IMR-90 (cell line): Measurements from ENCODE around the gene MYO1F. TPM values are rescaled to one million over a fixed set of nuclear protein-coding genes. Genes with fewer than 3 reads are reported as not detected.

Experiments used
- ATAC-seq: fragments of 200-7000 bp; cut with Tn5 transposase; 2 replicates; pipeline ENCODE4 v1.9.1; 2020; ENCODE audit warnings: low read depth, mild to moderate bottlenecking, moderate library complexity
- BruUV-seq: library from RNA; stranded (reverse); fragments of 400-500 nt; replicated peaks from 2 replicates; lab custom pipeline; 2021; lab: Mats Ljungman, UMichigan
- CTCF ChIA-PET: fragments of 300-600 bp; formaldehyde crosslinking; extraction: SDS; loops from one replicate; lab custom pipeline; 2021; ENCODE audit warnings: antibody characterized with exemption; lab: Yijun Ruan, JAX
- POLR2A ChIA-PET: fragments of 300-600 bp; sonication (Branson Sonifier 250); formaldehyde crosslinking; loops from one replicate; lab custom pipeline; 2022; ENCODE audit warnings: antibody characterized with exemption; ENCODE audit not compliant: unreplicated experiment; lab: Charles Lee
- DNase-seq: peaks from one replicate; pipeline ENCODE4 v3.0.0; 2013
- H2AFZ ChIP-seq: replicated peaks from 2 replicates; pipeline ENCODE3; 2013; ENCODE audit warnings: low read length, mild to moderate bottlenecking; ENCODE audit not compliant: poor library complexity
- H2AK5ac ChIP-seq: 2 replicates; pipeline ENCODE4 v1.6.1; 2013; ENCODE audit warnings: low read depth, low read length, inconsistent platforms
- H2AK9ac ChIP-seq: replicated peaks from 2 replicates; pipeline ENCODE3; 2013; ENCODE audit warnings: mild to moderate bottlenecking, low read depth, low read length, moderate library complexity; ENCODE audit not compliant: poor library complexity
- H2BK120ac ChIP-seq: 2 replicates; pipeline ENCODE4 v1.6.1; 2013; ENCODE audit warnings: low read depth, low read length, inconsistent platforms
- H2BK15ac ChIP-seq: 3 replicates; pipeline ENCODE4 v1.6.1; 2013; ENCODE audit warnings: low read depth, low read length, inconsistent platforms
- H2BK20ac ChIP-seq: 2 replicates; pipeline ENCODE4 v1.6.1; 2013; ENCODE audit warnings: low read depth, mild to moderate bottlenecking, inconsistent platforms, low read length, moderate library complexity
- H2BK5ac ChIP-seq: 2 replicates; pipeline ENCODE4 v1.6.1; 2013; ENCODE audit warnings: mild to moderate bottlenecking, low read depth, low read length, inconsistent platforms; ENCODE audit not compliant: poor library complexity, severe bottlenecking
- H3K14ac ChIP-seq: replicated peaks from 2 replicates; pipeline ENCODE4 v1.6.1; 2013; ENCODE audit warnings: low read depth, low read length, inconsistent platforms
- H3K18ac ChIP-seq: 2 replicates; pipeline ENCODE4 v1.6.1; 2013; ENCODE audit warnings: low read depth, low read length, control low read depth
- H3K23ac ChIP-seq: 2 replicates; pipeline ENCODE4 v1.6.1; 2013; ENCODE audit warnings: low read depth, low read length, inconsistent platforms
- H3K27ac ChIP-seq: 2 replicates; pipeline ENCODE4 v1.5.1; 2013; ENCODE audit warnings: mild to moderate bottlenecking, control low read depth, low read length; ENCODE audit not compliant: insufficient read depth
- H3K27me3 ChIP-seq: 2 replicates; pipeline ENCODE4 v1.6.1; 2013; ENCODE audit warnings: low read length; ENCODE audit not compliant: control insufficient read depth, insufficient read depth
- H3K36me3 ChIP-seq: 2 replicates; pipeline ENCODE4 v1.6.1; 2013; ENCODE audit warnings: low read length, mixed read lengths; ENCODE audit not compliant: control insufficient read depth, insufficient read depth
- H3K4ac ChIP-seq: 2 replicates; pipeline ENCODE4 v1.6.1; 2013; ENCODE audit warnings: low read depth, low read length, inconsistent platforms
- H3K4me1 ChIP-seq: 2 replicates; pipeline ENCODE4 v1.6.1; 2013; ENCODE audit warnings: low read length, mixed read lengths; ENCODE audit not compliant: control insufficient read depth, insufficient read depth
- H3K4me2 ChIP-seq: 2 replicates; pipeline ENCODE4 v1.6.1; 2013; ENCODE audit warnings: low read depth, mild to moderate bottlenecking, control low read depth, low read length, moderate library complexity
- H3K4me3 ChIP-seq: 2 replicates; pipeline ENCODE4 v1.5.1; 2013; ENCODE audit warnings: low read depth, mild to moderate bottlenecking, control low read depth, low read length, moderate library complexity; ENCODE audit not compliant: insufficient read depth
- H3K56ac ChIP-seq: 2 replicates; pipeline ENCODE4 v1.6.1; 2013; ENCODE audit warnings: low read length, inconsistent platforms; ENCODE audit not compliant: insufficient read depth; ENCODE audit errors: extremely low read depth
- H3K79me1 ChIP-seq, 2 experiments: 2 replicates each; pipeline ENCODE4 v1.6.1; 2013; ENCODE audit warnings: low read length in 2 of 2, inconsistent platforms in 1 of 2, low read depth in 1 of 2
- H3K9ac ChIP-seq: 2 replicates; pipeline ENCODE4 v1.6.1; 2013; ENCODE audit warnings: low read depth, low read length, control low read depth
- H3K9me1 ChIP-seq: 2 replicates; pipeline ENCODE4 v1.6.1; 2013; ENCODE audit warnings: low read length, inconsistent platforms; ENCODE audit not compliant: insufficient read depth
- H3K9me3 ChIP-seq: 2 replicates; pipeline ENCODE4 v1.6.1; 2013; ENCODE audit warnings: low read length; ENCODE audit not compliant: control insufficient read depth, insufficient read depth
- H4K20me1 ChIP-seq: 2 replicates; pipeline ENCODE4 v1.6.1; 2013; ENCODE audit warnings: low read length, inconsistent platforms; ENCODE audit not compliant: insufficient read depth
- H4K5ac ChIP-seq: 2 replicates; pipeline ENCODE4 v1.6.1; 2013; ENCODE audit warnings: mild to moderate bottlenecking, low read depth, low read length, control low read depth
- H4K8ac ChIP-seq, 2 experiments: 2 replicates each; pipeline ENCODE4 v1.6.1; 2013; ENCODE audit warnings: low read depth in 2 of 2, low read length in 2 of 2, control low read depth in 1 of 2, inconsistent platforms in 1 of 2
- H4K91ac ChIP-seq: 2 replicates; pipeline ENCODE4 v1.6.1; 2013; ENCODE audit warnings: low read depth, low read length, inconsistent platforms; ENCODE audit not compliant: insufficient read depth
- CEBPB ChIP-seq: IDR thresholded peaks from 2 replicates; pipeline ENCODE4 v1.6.1; 2012; ENCODE audit warnings: low read depth, low read length, improper control_type of control experiment
- CHD1 ChIP-seq: IDR thresholded peaks from 2 replicates; pipeline ENCODE4 v1.6.1; 2012; ENCODE audit warnings: low read depth, low read length, improper control_type of control experiment
- ELK1 ChIP-seq: fragments of 150-350 bp; IDR thresholded peaks from 2 replicates; pipeline ENCODE4 v1.6.1; 2016; ENCODE audit warnings: low read depth, mild to moderate bottlenecking, low read length, moderate library complexity, borderline replicate concordance
- MAZ ChIP-seq: IDR thresholded peaks from 2 replicates; pipeline ENCODE4 v1.6.1; 2012; ENCODE audit warnings: low read depth, mild to moderate bottlenecking, low read length, improper control_type of control experiment, moderate library complexity, borderline replicate concordance
- NFE2L2 ChIP-seq: fragments of 150-350 bp; IDR thresholded peaks from 2 replicates; pipeline ENCODE4 v1.6.1; 2016; ENCODE audit warnings: low read depth, mild to moderate bottlenecking, low read length
- RAD21 ChIP-seq: IDR thresholded peaks from 2 replicates; pipeline ENCODE4 v1.6.1; 2012; ENCODE audit warnings: low read length, improper control_type of control experiment
- RFX5 ChIP-seq: IDR thresholded peaks from 2 replicates; pipeline ENCODE4 v1.8.0; 2012; ENCODE audit warnings: low read depth, mild to moderate bottlenecking, low read length, moderate library complexity
- SMC3 ChIP-seq: fragments of 150-350 bp; IDR thresholded peaks from 2 replicates; pipeline ENCODE4 v1.6.1; 2016; ENCODE audit warnings: low read depth, mild to moderate bottlenecking, antibody characterized with exemption, low read length, moderate library complexity
- WGBS, 2 experiments: methylation state at CpG; one replicate each; pipeline versions ENCODE4 v1.1.5 to v1.1.7; 2013; ENCODE audit warnings: missing lambda C conversion rate in 2 of 2; ENCODE audit not compliant: insufficient read length in 1 of 2; ENCODE audit errors: extremely low coverage in 2 of 2; 5-methylcytosine and 5-hydroxymethylcytosine counted together
- dilution Hi-C: fragments of 300-500 bp; cut with HindIII; formaldehyde crosslinking; loops from one replicate; pipeline ENCODE4 v1.14.3; 2018; ENCODE audit warnings: low sequenced_read_pairs; ENCODE audit not compliant: unreplicated experiment
- in situ Hi-C: fragments of 300-500 bp; cut with MboI; formaldehyde crosslinking; loops from 3 replicates; pipeline ENCODE4 v1.14.3; 2019; ENCODE audit warnings: low sequenced_read_pairs, inconsistent platforms, mixed read lengths
- intact Hi-C: fragments of 100-400 bp; cut with micrococcal nuclease; formaldehyde crosslinking; loops from 2 replicates; pipeline ENCODE4 v1.10.0; 2022
- polyA plus RNA-seq, 3 experiments: library from polyadenylated mRNA; depleted of rRNA; stranded (reverse); fragments of >200 nt; gene quantifications; 2 replicates each; pipeline ENCODE4 v1.2.3, GENCODE V29; 2012; ENCODE audit warnings: low replicate concordance in 1 of 3
- total RNA-seq: library from RNA; depleted of rRNA; stranded (reverse); fragments of >200 nt; gene quantifications from 2 replicates; pipeline ENCODE4 v1.2.3, GENCODE V29; 2012

MYO1F gene
- total and polyA plus RNA-seq, 2 of the 4 experiments (the other 2 are of a cell fraction) = 0.14 to 0.18 TPM

GRCh38 chr19:8536282-8536681 is 41.0 kb downstream of the MYO1F start:
- no TSS peak for BruUV-seq

More at GRCh38 chr19:8536282-8536681, 41.0 kb downstream of the MYO1F start:
- H2BK20ac ChIP-seq = no peak overlapping the region
- dilution Hi-C loops = no loop called here
- no peaks in the 10 kb centered on the region for H4K20me1 ChIP-seq
- H3K27me3 ChIP-seq = no peaks in the 10 kb centered on the region
- 80% methylated on average over 8 of the region's 22 CpGs; no CpG with 5 or more reads in 1 of the 2 experiments for WGBS, 2 experiments
- no peak for TF ChIP-seq SMC3
- no peak for TF ChIP-seq CHD1
- no peak for TF ChIP-seq RFX5
- TF ChIP-seq CEBPB = no peak
- TF ChIP-seq NFE2L2 = no peak
- TF ChIP-seq MAZ = no peak
- no peak for TF ChIP-seq ELK1
- TF ChIP-seq RAD21 = no peak
- H3K9ac ChIP-seq = no peak overlapping the region
- H3K4me3 ChIP-seq = no peak overlapping the region
- no peak overlapping the region for H2BK120ac ChIP-seq
- peaks cover 0 to 9% of the 10 kb centered on the region in 2 experiments; a peak in 1 of 4 replicates for H3K79me1 ChIP-seq
- H2BK5ac ChIP-seq = no peak overlapping the region
- ChIA-PET CTCF (no interaction called here), POLR2A (no interaction called here)
- H2AFZ ChIP-seq = no peak overlapping the region
- H4K5ac ChIP-seq = no peak overlapping the region
- intact Hi-C loops = no loop called here
- H2AK9ac ChIP-seq = no peak overlapping the region
- in situ Hi-C loops = no loop called here
- no peak overlapping the region for H3K23ac ChIP-seq
- H3K9me1 ChIP-seq = peaks cover 3% of the 10 kb centered on the region; the same call in 1 of the 2 replicates
- H3K56ac ChIP-seq = no peak overlapping the region
- ATAC-seq (no peak), DNase-seq (no peak)
- no peak overlapping the region for H2AK5ac ChIP-seq
- no peak overlapping the region for H2BK15ac ChIP-seq
- H3K27ac ChIP-seq = no peak overlapping the region
- no peaks in the 10 kb centered on the region for H3K9me3 ChIP-seq
- H3K4ac ChIP-seq = no peak overlapping the region
- H3K4me1 ChIP-seq = peaks cover 2% of the 10 kb centered on the region; the same call in 1 of the 2 replicates
- H3K36me3 ChIP-seq = peaks cover 1% of the 10 kb centered on the region; the same call in 1 of the 2 replicates
- H3K18ac ChIP-seq = no peak overlapping the region
- no peak overlapping the region for H4K91ac ChIP-seq
- H3K4me2 ChIP-seq = no peak overlapping the region
- no peak overlapping the region for H4K8ac ChIP-seq
- H3K14ac ChIP-seq = no peak overlapping the region
